ENCODE measurements around the gene ICAM1.

DNA sequence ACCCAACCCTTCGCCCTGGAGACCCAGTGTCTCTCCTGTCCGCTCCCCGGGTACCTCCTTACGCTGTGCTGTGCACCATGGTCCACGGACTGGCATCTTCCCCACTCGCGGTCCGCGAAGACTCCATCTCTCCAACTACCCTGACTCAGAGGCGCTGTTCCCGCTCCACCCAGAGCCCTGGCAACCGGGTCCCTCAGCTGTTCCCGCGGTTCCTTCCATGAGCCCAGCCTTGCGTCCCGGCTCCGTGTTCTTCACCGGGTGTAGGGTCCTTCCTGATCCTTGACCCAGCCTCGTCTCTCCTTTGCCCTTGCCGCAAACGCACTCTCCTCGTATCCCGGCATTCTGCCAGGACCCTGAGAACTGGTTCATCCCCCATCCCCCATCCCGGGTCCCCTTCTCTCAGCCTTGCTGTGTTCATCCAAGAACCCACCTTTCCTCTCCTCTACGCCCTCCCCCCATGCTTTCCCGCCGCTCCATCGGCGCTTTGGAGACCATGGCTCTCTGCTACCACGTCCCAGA, 19.5 kb downstream of the ICAM1 start:
- TF ChIP-seq, protein P1, sequence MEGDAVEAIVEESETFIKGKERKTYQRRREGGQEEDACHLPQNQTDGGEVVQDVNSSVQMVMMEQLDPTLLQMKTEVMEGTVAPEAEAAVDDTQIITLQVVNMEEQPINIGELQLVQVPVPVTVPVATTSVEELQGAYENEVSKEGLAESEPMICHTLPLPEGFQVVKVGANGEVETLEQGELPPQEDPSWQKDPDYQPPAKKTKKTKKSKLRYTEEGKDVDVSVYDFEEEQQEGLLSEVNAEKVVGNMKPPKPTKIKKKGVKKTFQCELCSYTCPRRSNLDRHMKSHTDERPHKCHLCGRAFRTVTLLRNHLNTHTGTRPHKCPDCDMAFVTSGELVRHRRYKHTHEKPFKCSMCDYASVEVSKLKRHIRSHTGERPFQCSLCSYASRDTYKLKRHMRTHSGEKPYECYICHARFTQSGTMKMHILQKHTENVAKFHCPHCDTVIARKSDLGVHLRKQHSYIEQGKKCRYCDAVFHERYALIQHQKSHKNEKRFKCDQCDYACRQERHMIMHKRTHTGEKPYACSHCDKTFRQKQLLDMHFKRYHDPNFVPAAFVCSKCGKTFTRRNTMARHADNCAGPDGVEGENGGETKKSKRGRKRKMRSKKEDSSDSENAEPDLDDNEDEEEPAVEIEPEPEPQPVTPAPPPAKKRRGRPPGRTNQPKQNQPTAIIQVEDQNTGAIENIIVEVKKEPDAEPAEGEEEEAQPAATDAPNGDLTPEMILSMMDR (IDR thresholded peaks at IDR 0.05), result no peak
- no peak for TF ChIP-seq EP300 (IDR thresholded peaks at IDR 0.05)
